Stomach (tissue), 9 donors: Measurements from ENCODE around the gene RSBN1. TPM values are rescaled to one million over a fixed set of nuclear protein-coding genes. Genes with fewer than 3 reads are reported as not detected.

ENCODE experiments used
- DNase-seq, 2 donors: peaks; one replicate each; pipeline versions ENCODE4 v3.0.0 to v3.0.0-alpha.2; 2013 to 2019
- H3K27ac ChIP-seq, 5 donors: fragments of 200-600 bp in 4 of 5; sonication (generic) in 4 of 5; one replicate each; pipeline ENCODE4 v1.5.1; 2013 to 2019; ENCODE audit warnings: mild to moderate bottlenecking in 1 of 5, moderate library complexity in 1 of 5
- H3K27me3 ChIP-seq, 3 donors: fragments of 200-600 bp; sonication (generic); one replicate each; pipeline ENCODE4 v1.5.1; 2017 to 2019; ENCODE audit warnings: mixed run types in 1 of 3
- H3K36me3 ChIP-seq, 4 donors: fragments of 200-600 bp; sonication (generic); 1 replicate in 3 of 4; 2 replicates in 1 of 4; pipeline ENCODE4 v1.5.1; 2016 to 2019
- H3K4me1 ChIP-seq, 4 donors: fragments of 200-600 bp; sonication (generic); one replicate each; pipeline ENCODE4 v1.5.1; 2016 to 2019
- H3K4me3 ChIP-seq, 4 donors: fragments of 200-600 bp; sonication (generic) in 3 of 4; one replicate each; pipeline ENCODE4 v1.5.1; 2016 to 2019; ENCODE audit warnings: mild to moderate bottlenecking in 1 of 4
- H3K9me3 ChIP-seq, 4 donors: fragments of 200-600 bp; sonication (generic); one replicate each; pipeline ENCODE4 v1.5.1; 2016 to 2019
- EP300 ChIP-seq: sonication (generic); formaldehyde crosslinking; IDR thresholded peaks from one replicate; pipeline ENCODE4 v1.6.1; 2017; ENCODE audit warnings: antibody characterized with exemption
- POLR2A ChIP-seq, 4 donors: fragments of 450-650 bp; IDR thresholded peaks; one replicate each; pipeline ENCODE4 v1.6.1; 2016; ENCODE audit warnings: antibody characterized with exemption in 4 of 4, control low read depth in 2 of 4, mild to moderate bottlenecking in 1 of 4, moderate library complexity in 1 of 4
- POLR2AphosphoS5 ChIP-seq, 3 donors: sonication (generic); formaldehyde crosslinking; IDR thresholded peaks; one replicate each; pipeline ENCODE4 v1.6.1; 2016; ENCODE audit warnings: antibody characterized with exemption in 3 of 3
- WGBS, 5 donors: extraction: QIAGEN DNeasy Blood & Tissue Kit in 3 of 5; methylation state at CpG; one replicate each; pipeline versions ENCODE4 v1.1.5 to v1.1.7; 2013 to 2018; 5-methylcytosine and 5-hydroxymethylcytosine counted together
- intact Hi-C: fragments of 100-400 bp; cut with DNase I; formaldehyde crosslinking; loops from one replicate; pipeline ENCODE4 v1.15.1; 2023; ENCODE audit warnings: low total_unique reads
- polyA plus RNA-seq, 3 donors: library from polyadenylated mRNA; stranded (reverse); fragments of 200-250 nt; gene quantifications; one replicate each; pipeline ENCODE4 v1.2.3, GENCODE V29; 2013
- total RNA-seq, 5 donors: library from RNA; depleted of rRNA; stranded (reverse); fragments of >200 nt; gene quantifications; one replicate each; pipeline versions ENCODE4 v1.1.0 to v1.2.3, GENCODE V29; 2014 to 2016
- TF ChIP-seq, protein P1 (sequence below), 7 experiments: fragments of 450-650 bp in 4 of 7; fragments of 200-600 bp in 3 of 7; sonication (generic) in 3 of 7; IDR thresholded peaks; one replicate each; pipeline ENCODE4 v1.5.1; 2016 to 2019; ENCODE audit warnings: antibody characterized with exemption in 7 of 7, control low read depth in 2 of 7, mild to moderate bottlenecking in 1 of 7
- donor health status: healthy with polysubstance abuse.
- donor health status: Bipolar disorder and iron deficiency.
- donor health status: healthy.

Gene RSBN1
- total and polyA plus RNA-seq, 8 donors: 2.8 to 58.9 (median 12.6) TPM

DNA sequence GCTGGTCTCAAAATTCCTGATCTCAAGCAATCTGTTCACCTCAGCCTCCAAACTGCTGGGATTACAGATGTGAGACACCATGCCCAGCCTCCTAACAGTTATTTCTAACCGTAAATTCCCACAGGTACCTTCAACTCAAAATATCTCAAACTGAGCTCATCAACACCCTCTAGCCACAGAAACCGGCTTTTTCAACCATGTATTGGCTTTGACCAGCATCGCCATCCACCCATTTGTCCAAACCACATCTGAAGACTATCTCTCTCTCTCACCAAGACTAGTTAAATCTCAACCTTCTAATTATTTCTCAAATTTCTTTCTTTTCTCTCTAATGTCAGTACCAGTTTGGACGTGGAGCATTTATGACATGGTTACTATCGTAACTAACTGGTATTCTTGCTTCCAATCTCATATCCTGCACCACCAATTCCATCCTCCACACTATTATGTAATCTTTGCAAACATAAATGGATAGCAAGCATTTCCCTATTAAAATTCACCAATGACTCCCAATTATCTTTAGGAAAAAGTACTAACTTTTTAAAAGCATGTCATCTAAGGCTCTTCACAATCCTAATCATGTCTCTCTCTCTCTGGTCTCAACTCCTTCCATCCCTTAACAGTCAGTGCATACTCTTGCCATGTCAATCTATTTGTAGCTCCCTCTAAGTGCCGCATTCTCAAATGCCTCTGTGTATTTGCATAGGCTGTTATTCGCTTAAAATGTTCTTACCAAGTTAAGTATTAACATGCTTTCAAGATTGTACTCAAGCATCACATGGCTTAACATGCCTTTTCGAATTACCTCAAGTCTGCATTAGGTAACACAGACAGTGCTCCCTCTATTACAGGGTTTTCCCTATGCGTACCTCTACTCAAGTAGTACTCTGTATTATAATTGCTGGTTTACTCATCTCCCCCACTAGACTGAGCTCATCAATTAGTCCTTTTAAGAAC is 18.1 kb downstream of the RSBN1 start:
- no peaks in the 10 kb centered on the region for H3K9me3 ChIP-seq
- peak in 1 of 2 donors; percentile 63 for DNase-seq
- peaks cover 6 to 46% (median 24%) of the 10 kb centered on the region in 4 donors for H3K4me1 ChIP-seq
- H3K4me3 ChIP-seq: no peak overlapping the region
- 56 to 72% (median 68%) methylated on average over 9 of the region's 9 CpGs for WGBS, 5 donors
- TF ChIP-seq, protein P1, sequence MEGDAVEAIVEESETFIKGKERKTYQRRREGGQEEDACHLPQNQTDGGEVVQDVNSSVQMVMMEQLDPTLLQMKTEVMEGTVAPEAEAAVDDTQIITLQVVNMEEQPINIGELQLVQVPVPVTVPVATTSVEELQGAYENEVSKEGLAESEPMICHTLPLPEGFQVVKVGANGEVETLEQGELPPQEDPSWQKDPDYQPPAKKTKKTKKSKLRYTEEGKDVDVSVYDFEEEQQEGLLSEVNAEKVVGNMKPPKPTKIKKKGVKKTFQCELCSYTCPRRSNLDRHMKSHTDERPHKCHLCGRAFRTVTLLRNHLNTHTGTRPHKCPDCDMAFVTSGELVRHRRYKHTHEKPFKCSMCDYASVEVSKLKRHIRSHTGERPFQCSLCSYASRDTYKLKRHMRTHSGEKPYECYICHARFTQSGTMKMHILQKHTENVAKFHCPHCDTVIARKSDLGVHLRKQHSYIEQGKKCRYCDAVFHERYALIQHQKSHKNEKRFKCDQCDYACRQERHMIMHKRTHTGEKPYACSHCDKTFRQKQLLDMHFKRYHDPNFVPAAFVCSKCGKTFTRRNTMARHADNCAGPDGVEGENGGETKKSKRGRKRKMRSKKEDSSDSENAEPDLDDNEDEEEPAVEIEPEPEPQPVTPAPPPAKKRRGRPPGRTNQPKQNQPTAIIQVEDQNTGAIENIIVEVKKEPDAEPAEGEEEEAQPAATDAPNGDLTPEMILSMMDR (IDR thresholded peaks at IDR 0.05): no peak
- TF ChIP-seq POLR2A (IDR thresholded peaks at IDR 0.05): no peak
- peak in 1 of 3 donors; percentile 50 for TF ChIP-seq POLR2AphosphoS5 (IDR thresholded peaks at IDR 0.05)
- TF ChIP-seq EP300: no peak
- peak overlapping the region in 2 of 5 donors; percentile 2 to 39 for H3K27ac ChIP-seq
- H3K27me3 ChIP-seq: no peaks in the 10 kb centered on the region
- peaks cover 10 to 38% (median 26%) of the 10 kb centered on the region in 4 donors for H3K36me3 ChIP-seq
- intact Hi-C loops: no loop called here

DNA sequence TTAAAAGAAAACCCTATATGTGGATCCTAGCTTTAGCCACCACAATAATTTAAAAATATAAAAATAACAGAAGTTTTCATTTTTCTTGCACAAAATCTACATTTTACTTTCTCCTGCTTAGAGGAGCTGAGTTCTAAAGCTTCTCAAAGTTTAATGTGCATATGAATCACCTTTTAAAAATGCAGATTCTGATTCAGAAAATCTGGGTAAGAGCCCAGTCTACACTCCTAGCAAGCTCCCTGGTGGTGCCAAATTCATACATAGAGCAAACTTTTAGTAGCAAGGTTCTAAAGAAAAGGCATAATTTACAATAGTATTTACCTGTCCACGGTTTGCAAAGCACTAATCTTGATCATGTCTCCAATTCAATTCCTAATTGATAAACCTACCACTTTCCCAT is 19.3 kb downstream of the RSBN1 start:
- H3K27ac ChIP-seq: no peak overlapping the region
- TF ChIP-seq POLR2A (IDR thresholded peaks at IDR 0.05) (no peak), EP300 (no peak), POLR2AphosphoS5 (IDR thresholded peaks at IDR 0.05) (no peak)
- TF ChIP-seq, protein P1 (IDR thresholded peaks at IDR 0.05): no peak

DNA sequence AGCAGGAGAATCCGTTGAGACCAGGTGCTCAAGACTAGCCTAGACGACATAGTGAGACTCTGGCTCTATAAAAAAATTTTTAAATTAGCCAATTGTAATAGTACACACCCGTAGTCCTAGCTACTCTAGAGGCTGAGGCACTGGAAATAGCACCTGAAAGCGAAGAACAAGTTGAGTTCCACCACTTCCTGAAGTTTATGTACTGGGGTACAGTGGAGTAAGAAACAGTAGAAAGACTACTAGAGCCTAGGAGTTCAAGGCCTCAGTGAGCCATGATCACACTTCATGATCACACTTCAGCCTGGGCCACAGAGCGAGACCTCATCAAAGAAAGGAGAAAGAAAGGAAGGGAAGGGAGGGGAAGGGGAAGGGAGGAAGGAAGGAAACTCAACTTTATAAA is 19.8 kb downstream of the RSBN1 start:
- intact Hi-C loops: no loop called here

More for the DNA sequence above, 19.3 kb downstream of the RSBN1 start:
- H3K4me1 ChIP-seq: peaks cover 6 to 44% (median 25%) of the 10 kb centered on the region in 4 donors
- DNase-seq: no peak
- peaks cover 10 to 38% (median 26%) of the 10 kb centered on the region in 4 donors for H3K36me3 ChIP-seq
- H3K27me3 ChIP-seq: no peaks in the 10 kb centered on the region
- no peaks in the 10 kb centered on the region for H3K9me3 ChIP-seq
- intact Hi-C loops: no loop called here
- no peak overlapping the region for H3K4me3 ChIP-seq
- 60 to 89% (median 68%) methylated on average over 1 of the region's 1 CpG for WGBS, 5 donors

DNA sequence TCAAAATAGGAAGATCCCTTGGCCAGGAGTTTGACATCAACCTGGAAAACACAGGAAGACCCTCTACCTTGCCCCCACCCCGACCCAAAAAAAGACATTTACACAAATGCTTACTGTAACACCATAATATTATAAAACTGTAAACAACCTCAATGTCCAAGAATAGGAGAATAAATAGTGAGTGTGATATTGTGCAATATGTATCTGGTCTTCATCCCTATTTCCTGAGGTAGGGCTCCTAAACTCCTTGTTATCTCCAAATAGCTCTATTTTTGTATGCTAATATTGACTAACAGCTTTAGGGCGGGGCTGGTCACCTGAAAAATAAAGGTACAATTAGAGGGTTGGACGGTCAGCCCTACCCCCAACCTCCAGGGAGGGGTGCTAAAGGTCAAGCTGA is 23.5 kb downstream of the RSBN1 start:
- intact Hi-C loops: no loop called here
- Histone ChIP-seq H3K36me3 (peaks cover 0 to 5% (median 0%) of the 10 kb centered on the region in 4 donors), H3K9me3 (no peaks in the 10 kb centered on the region), H3K4me1 (peaks cover 6 to 67% (median 29%) of the 10 kb centered on the region in 4 donors), H3K27me3 (no peaks in the 10 kb centered on the region), H3K4me3 (no peak overlapping the region), H3K27ac (no peak overlapping the region)
- no peak for DNase-seq
- 62 to 82% (median 70%) methylated on average over 3 of the region's 3 CpGs for WGBS, 5 donors
- TF ChIP-seq EP300 (no peak), POLR2AphosphoS5 (IDR thresholded peaks at IDR 0.05) (no peak), POLR2A (IDR thresholded peaks at IDR 0.05) (no peak)
- TF ChIP-seq, protein P1 (IDR thresholded peaks at IDR 0.05): no peak

More for the DNA sequence above, 19.8 kb downstream of the RSBN1 start:
- Histone ChIP-seq H3K4me3 (no peak overlapping the region), H3K27ac (no peak overlapping the region), H3K4me1 (peaks cover 6 to 48% (median 25%) of the 10 kb centered on the region in 4 donors), H3K9me3 (no peaks in the 10 kb centered on the region), H3K36me3 (peaks cover 7 to 34% (median 21%) of the 10 kb centered on the region in 4 donors), H3K27me3 (no peaks in the 10 kb centered on the region)
- DNase-seq: no peak
- TF ChIP-seq POLR2A (IDR thresholded peaks at IDR 0.05) (no peak), POLR2AphosphoS5 (IDR thresholded peaks at IDR 0.05) (no peak), EP300 (no peak)
- TF ChIP-seq, protein P1 (IDR thresholded peaks at IDR 0.05): no peak
- WGBS, 5 donors: 88 to 92% (median 90%) methylated on average over 5 of the region's 5 CpGs
